KBM-7 (cell line): Measurements from ENCODE around the gene CTNNBL1.

Experiments
- DNase-seq: peaks from one replicate; pipeline ENCODE4 v3.0.0-alpha.2; 2015
- in situ Hi-C: fragments of 300-500 bp; cut with MboI; formaldehyde crosslinking; loops from 2 replicates; pipeline ENCODE4 v1.14.3; 2020; ENCODE audit warnings: low sequenced_read_pairs, low pct_unique_long_range_greater_than_20kb, mixed read lengths

The CTNNBL1 gene

DNA sequence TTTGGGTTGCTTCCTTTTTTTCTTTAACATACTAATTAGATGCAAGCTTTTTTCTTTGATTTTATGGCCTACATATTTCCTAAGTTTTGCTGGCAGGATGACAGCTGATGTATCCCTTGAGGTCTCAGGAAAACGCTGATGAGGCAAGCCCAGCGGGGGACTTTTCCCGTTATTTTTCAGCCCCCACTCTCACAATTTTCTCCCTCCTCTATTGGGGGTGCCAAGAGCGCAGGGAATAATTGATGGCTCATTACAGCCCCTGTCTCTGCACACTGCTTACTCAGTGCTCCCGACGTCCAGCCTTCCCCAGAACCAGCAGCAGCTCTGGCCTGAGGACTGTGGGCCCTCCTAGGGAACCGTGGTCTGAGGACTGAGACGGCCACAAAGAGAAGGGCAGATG, 170.5 kb downstream of the CTNNBL1 start:
- no peak for DNase-seq
- in situ Hi-C loops = no loop called here

DNA sequence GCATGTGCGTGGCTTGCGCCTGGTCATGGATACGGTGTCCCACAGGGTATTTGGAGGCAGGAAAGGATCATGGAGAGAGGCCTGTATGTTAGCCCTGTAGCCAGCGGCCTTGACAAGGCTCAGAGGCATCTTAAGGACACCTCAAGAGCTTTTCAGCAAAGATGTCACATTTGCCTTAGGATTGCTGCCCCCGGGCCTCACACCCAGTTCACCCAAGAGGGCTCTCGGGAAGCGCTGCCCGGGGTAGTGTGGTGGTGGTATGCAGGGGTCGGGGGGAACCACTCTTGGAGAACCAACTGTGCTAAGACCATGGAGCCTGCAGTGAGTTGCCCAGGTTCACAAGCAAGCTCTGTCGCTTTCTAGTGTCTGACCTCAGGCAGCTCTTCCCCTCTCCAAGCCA, 172.2 kb downstream of the CTNNBL1 start:
- in situ Hi-C loops = no loop called here
- no peak for DNase-seq

DNA sequence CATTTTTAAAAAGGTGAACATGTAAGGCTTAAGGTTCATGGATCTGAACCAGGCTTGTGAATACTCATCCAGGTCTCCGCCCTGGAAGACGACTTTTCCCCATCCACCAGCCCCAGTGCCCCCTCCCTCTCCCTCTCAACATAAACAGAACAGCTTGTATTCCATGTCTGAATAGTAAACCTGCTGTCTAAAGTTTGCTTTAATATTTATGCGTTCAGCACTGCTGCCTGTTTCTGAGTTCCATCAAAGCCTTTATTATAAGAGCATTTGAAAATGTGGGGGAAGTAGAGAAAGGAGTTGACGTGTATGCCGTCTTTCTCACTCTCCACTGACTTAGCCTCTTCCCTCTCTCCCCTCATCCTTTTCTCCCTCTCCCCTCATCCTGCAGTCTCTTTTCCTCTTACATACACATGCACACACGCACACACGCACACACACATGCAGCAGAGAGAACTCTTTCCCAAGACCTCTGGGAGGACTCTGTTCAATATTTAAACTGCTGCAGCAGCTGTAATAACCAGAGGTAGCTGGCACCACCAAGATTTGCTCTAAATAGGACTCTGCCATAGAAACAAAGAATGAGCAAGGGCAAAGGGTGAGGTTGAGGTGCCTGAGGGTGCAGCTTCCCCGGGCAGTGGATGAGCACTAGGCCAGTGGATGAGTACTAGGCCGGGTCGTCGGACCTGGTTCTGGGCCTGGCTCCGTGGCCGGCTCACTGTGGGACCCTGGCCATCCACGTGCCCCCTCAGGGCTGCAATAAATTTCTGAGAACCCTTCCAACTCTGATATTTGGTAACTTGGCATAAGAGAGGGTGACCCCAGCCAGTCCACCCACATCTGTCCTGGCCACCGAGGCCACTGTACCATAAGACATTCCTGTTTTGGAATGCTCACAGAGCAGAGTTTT, 173.7 kb downstream of the CTNNBL1 start:
- in situ Hi-C loops = no loop called here
- DNase-seq = no peak

DNA sequence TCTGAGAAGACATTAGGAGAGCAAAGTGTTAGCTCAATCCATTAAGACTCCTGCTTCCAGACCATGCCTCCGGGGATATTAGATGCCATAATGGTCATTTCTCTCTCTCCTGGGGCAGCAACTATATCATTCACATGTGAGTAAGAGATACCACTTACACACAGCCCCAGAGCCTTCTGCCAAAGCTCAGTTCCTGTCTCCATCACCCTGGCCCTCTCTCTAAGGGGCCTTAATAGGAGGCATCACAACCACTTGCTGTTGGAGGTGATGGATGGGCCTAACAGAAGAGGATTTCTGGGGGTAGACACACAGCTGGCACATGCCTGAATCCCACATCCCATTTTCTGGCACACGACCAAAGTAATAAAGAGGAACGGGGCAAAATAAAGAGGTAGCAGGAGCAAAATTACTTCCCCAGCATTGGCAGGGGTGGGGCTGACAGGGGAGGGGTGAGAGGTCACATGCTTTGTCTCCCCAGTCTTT, 175.1 kb downstream of the CTNNBL1 start:
- in situ Hi-C loops = no loop called here
- DNase-seq = no peak

DNA sequence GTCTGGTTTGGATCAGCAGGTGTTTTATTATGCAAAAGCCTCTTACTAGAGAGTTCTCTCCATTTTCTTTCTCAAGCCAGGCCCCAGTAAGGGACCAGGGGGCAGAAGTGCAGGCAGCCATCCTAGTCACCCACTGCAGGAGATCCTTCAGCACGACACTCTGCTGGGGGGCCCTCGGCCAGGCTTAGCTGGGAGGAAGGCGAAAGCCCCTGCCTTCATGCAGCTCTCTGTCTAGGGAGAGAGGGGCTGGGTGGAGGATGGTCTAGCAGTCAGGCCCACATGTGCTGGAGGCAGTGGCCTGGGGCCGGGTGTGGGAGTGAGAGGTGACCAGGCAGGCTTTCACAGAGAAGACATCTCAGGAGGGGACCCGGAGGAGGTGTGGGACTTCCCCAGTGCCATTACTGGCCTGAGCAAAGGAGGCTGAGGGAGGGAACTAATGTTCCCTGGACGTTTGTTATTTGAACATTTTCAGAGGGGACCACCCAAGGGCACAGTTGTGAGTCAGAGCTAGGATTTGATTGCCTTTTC, 175.6 kb downstream of the CTNNBL1 start:
- no peak for DNase-seq
- in situ Hi-C loops = no loop called here

DNA sequence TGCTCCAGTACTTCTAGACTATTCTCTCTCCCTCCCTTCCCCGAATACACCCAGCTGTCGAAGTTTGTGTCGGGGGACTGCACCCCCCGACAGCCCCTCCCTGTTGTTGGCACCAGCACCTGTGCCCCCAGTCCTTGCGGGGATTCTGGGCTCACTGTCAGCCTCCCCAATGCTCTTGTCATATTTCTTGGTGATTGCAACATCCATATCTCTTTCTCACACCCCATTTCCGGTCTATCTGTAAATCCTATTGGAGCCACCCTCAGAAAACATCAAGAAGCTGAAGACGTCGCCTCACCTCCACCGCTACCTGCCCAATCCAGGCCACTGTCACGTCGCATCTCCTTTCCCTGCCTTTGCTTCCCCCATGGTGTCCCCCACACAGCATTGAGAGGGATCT, 176.5 kb downstream of the CTNNBL1 start:
- DNase-seq = no peak
- in situ Hi-C loops = no loop called here

DNA sequence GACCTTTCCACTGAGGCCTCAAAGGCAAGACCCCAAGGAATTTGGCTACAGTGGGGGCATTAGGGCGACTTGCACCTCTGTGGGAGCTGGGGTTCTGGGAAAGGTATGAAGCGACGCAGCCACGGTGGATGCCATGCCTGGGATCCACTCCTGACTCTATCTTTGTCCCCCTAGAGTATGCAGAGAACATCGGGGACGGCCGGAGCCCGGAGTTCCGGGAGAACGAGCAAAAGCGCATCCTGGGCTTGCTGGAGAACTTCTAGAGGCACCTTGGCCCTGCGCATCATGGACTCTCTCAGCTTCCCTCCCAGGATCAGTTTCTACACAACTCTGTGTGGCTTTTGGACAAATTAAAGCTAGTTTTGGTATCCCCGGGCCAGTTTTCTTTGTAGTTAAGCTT, 177.9 kb downstream of the CTNNBL1 start:
- in situ Hi-C loops = no loop called here
- no peak for DNase-seq

DNA sequence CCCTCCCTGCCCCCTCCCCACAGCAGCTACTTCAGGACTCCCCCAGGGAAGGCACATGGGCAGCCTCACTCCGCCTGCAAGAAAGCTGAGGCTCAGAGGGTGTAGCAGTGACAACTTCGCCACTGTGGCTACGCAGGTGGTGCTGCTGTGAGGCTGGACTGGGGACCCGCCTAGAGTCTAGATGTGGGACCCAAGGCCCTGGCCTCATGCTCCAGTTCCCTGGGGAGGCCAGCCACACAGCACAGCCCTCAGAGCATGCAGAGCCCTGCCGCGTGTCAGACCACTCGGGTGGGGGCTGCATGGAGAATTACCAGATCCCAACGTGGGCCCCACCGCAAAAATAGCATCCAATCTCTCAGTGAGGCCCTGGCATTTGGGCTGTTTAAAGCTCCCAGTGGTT, 178.3 kb downstream of the CTNNBL1 start:
- in situ Hi-C loops = no loop called here
- DNase-seq = no peak

DNA sequence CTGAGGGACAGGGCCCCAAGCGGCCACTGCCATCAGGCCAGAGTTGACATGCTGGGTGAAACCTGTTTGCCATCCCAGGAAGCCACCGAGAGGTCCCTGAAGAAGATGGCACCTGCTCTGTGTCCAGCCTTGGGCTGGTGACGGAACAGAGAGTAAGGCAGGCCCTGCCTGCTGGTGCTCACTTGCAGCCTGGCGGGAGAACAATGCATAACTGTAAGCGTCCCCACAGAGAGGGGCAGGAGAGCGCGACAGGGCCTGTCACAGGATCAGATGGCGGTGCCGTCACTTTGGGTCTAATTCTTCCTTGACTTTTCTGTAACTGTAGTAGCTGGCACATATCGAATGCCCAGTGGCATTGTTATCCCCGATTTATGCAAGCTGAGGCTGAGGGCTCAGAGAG, 180.1 kb downstream of the CTNNBL1 start:
- no peak for DNase-seq
- in situ Hi-C loops = no loop called here

DNA sequence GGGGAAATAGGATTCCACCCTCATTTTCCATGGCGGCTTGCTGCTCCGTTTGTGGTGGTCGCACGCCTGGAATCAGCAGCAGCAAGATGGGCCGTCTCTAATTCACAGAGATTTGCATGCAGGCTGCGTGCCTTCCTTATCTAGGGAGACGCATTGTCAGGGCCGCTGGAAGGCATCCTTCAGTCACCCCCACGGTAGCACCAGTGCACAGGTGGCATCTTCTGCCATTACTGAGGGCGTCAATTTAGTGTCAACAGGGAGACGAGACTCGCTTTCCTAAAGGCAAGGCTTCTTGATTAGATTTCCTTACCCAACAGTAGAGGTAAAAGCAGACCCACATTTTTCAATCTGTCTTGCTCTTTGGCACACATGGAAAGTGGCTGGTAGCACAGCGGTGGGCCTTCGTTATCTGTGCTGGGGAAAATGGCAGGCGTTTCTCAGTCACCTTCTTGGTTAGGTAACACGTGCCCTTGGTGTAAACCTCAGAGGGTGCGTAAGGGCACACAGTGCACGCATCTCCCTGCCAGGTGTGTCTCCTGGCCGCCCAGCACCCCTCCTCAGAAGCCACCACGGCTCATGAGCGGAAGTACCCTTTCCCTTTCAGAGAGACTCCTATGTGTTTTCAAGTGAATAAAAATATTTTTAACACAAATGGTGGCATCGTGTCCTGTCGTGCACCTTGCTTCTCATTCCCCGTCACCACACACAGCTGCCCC, 181.8 kb downstream of the CTNNBL1 start:
- no peak for DNase-seq
- in situ Hi-C loops = no loop called here

DNA sequence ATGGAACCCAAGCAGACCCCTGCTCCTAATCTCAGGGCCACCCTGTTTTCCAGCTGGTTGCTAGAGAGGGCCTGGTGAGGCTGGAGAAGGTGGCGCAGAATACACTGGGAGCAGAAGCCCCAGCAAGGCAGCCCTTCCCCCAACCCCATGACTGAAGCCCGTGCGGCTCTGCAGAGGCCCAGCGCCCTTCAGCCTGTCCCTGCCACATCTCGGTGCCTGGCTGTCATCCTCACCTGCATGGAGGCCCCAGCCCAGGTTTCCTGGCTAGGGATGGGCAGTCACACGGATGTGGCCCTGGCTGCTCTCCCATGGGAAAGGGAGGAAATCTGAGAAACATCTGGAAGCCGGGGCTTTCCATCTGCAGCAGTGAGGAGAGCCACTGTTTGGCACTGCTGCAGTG, 183.0 kb downstream of the CTNNBL1 start:
- in situ Hi-C loops = no loop called here
- DNase-seq = no peak

DNA sequence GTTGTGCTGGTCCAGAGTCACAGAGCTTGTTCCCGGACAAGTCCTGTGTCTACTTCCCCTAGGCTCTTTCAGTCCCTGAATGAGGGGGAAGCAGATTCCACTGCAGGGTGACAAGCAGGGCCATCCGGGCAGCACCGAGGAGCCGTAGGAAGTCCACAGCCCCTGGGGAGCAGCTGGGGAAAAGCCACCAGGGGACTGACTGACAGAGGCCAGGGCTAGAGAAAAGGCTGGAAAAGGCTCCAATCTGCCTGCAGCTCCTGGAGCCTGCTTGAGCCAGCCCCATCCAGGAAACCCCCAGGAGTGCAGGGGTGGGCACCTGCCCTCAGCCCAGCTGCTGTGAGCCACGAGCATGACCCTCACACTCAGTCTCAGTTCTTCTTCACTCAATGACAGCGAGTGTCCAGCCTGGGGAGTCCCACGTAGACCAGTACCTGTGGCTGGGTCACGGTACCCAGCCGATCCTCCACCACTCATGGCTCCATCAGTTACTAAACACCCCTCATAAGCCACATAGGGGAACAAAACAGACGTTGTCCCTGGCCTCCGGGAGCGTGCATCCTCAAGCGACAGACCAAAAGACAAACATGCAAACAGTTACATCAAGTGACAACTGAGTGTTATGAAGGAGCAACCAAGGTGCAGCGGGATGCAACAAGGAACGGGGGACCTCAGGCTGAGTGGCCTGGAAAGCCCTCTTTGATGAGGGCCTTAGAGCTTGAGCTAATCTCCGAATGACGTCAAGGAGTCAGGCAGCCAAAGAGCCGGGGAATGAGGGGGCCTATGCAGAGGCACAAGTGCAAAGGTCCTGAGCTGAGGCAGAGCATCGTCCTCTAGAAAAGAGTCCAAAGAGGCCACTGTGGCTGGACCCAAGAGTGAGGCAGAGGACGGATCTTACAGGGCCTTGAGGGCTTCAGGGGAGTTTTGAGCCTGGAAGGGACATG, 184.3 kb downstream of the CTNNBL1 start:
- in situ Hi-C loops = no loop called here
- no peak for DNase-seq

DNA sequence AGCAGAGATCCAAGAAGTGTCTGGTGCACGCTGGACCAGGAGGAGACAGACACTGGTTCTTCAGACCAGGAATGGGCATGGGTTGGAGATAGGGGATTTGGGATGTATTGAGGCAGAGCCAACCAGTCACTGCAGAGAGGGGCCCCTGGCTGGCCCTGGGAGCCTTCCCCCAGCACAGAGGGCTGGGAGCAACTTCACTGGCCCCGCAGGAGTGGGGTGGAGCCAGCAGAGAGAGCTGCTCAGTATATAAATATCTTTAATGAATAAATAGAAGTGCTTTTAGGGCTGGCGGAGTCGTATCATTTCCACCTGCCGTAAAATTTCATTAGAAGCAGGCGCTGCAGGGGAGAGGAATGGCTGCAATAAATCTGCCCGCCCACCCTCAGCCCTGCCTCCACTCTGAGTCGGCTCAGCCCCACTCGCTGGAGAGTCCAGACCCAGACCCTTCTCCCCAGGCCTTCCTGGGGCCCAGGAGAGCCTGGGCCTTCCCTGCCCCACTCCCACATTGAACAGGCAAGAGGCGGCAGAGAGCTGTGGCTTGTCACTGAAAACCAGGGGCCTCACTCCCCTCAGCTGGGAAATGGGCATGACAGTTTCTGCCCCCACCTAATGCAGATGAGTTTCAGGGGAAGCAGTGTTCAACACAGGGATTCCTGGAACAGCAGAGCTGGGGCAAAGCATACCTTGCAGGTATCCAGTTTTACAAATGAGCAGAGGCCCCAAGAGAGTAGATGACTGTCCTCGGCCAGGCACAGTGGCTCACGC, 185.2 kb downstream of the CTNNBL1 start:
- no peak for DNase-seq
- in situ Hi-C loops = no loop called here

DNA sequence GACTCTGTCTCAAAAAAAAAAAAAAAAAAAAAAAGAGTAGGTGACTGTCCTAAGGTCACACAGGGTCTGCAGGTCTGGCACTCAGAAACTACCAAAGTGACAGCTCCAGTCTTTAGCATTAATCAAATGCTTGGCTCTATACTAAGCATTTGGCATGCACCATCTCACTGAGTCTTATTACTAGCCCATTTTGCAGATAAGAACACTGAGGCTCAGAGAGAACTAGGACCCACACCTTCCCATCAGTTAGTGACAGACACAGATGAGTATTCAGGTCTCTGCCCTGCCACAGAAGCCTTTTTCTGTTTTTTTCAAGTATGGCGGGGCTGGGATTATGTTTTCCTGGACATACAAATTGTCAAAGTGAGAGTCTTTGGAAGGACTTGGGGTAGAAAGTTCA, 186.0 kb downstream of the CTNNBL1 start:
- DNase-seq = no peak
- in situ Hi-C loops = no loop called here

DNA sequence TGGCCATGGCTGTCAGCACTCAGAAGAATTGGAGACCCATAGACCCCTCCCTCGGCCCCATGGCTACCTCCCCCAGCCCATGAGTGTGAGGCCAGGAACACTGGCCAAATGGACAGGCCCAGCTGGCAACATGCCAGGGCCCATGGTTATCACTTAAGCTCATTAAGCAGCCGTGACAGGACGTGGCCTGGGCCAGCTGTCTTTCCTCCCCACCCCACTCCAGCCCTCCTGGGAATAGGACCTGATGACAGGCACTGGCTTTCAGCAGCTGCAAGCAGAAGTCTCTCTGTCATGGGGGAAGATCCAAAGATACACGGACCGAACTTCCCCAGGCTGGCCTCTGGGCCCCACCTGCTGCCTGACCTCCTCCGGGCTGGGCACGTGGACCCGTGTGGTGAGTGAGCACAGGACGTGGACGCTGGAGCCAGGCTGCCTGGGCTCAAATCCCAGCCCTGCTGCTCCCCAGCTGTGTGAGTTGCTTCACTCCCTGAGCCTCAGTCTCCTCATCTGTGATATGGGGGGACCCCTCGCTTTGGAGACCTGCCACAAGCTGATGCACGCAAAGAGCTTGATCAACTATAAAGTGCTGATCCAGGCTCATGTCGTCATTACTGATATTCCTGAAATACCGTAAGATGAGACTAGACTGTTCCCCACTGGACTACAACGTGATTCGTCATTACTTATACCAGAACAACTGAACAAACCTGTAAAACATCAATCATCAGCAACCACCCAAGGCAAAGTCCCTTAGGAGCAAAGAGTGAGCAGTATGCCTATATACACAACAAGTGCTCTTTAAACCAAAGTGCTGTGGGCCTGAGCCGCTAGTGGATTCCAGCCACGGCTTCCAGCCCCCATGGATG, 187.1 kb downstream of the CTNNBL1 start:
- in situ Hi-C loops = no loop called here
- no peak for DNase-seq

DNA sequence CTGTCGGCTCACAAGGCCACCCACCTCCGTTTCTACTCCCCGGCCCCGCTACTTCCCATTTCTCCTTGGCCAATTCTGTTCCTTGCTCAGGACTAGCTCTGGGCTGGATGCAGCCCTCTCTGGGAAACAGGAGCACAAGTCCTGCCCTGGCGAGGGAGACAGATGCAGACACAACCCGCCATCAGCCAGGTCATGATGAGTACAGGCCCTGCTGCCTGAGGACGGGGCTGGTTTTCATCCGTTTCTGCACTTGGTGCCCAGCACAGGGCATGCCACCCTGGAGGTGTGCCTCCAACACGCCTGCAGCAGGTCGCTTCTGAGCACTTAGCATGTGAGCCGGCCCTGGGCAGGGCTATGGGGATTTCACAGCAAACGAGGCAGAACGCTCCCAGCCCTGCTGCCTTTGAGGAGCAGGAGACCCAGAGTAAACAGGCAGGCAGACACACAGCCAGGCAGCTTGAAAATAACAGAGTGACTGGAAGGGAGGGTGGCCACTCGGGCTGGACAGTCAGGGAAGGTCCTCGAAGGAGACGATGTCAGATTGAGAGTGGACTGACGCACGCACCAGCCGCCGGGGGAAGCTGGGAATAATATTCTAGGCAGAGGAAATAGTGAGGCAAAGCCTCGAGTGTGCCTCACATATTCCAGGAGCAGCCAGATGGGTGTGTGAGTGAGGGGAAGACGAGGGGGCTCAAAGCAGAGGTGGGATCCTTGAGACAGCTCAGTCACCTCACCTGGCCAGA, 187.9 kb downstream of the CTNNBL1 start:
- in situ Hi-C loops = no loop called here

More for the DNA sequence above, 187.9 kb downstream of the CTNNBL1 start:
- DNase-seq = no peak
